ENCODE measurements around the gene AGBL3.

The AGBL3 gene

DNA sequence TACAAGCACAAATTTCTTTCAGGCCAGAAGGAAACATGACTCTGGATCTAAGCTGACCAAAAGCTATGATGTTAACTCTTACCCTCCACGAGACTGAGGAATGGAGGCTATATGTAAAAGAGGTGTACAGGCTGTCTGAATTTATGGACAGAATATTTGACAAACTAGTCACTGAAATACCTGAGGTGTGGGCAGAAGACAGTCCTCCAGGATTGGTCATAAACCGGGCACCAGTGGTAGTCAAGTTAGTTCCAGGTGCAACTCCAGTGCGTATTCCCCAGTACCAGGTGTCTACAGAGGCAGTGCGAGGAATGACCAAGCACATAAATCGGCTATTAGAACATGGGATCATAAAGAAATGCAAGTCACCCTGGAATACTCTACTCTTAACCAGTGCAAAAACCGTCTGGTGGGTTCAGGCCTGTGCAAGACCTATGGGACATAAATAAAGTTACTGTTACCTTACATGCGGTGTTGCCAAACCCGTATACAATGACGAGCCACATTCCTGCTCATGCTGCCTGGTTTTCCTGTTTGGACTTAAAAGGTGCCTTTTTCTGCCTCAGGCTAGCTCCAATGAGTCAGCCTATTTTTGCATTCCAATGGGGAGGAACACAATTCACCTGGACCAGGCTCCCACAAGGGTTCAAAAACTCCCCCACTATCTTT lies 190.9 kb downstream of the AGBL3 start:
- peak overlapping the region in 11 of 21 experiments; percentile 4 to 65 (median 47) for H3K27ac ChIP-seq
- no peak overlapping the region for H3K4me3 ChIP-seq

- H3K4me3 ChIP-seq: no peak overlapping the region
- H3K27ac ChIP-seq: peak overlapping the region in 3 of 21 experiments; percentile 5 to 65 (median 56)
Observed at GRCh38 chr7:135178364-135178763, 192.1 kb downstream of the AGBL3 start.

DNA sequence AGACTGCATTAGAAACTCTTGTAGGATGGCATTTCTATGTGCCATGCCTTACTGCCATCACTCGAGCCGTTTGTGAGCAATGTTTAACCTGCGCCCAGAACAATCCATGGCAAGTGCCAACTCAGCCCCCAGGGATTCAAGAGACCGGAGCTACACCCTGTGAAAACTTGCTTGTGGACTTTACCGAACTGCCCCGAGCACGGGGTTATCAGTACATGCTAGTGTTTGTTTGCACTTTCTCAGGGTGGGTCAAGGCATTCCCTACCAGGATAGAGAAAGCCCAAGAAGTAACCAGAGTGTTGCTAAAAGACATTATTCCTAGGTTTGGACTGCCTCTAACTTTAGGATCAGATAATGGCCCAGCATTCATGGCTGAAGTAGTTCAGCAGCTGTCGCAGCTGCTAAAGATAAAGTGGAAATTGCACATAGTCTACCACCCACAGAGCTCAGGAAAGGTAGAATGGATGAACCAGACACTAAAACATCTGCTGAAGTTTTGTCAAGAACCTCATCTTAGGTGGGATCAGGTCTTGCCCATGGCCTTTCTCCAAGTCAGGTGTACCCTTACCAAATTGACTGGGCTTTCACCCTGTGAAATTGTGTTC lies 193.1 kb downstream of the AGBL3 start:
- H3K4me3 ChIP-seq: no peak overlapping the region
- H3K27ac ChIP-seq: peak overlapping the region in 1 of 21 experiments; percentile 6

DNA sequence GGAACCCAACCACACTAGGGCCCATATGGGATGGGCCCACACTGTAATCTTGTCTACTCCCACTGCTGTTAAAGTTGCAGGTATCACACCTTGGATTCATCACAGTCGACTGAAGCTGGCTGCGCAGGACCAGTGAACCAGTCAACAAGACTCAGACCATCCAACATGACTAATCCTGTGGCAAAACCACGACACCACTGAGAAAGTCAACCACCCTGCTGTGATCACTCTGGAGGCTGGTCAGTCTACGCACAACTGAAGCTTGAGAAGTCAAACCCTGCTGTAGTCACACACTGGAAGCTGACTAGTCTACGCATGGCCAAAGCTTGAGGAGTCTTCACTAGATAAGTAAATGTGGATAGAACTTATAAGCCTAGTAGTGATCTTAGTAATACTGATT lies 193.8 kb downstream of the AGBL3 start:
- H3K27ac ChIP-seq: no peak overlapping the region
- no peak overlapping the region for H3K4me3 ChIP-seq

GRCh38 chr7:135181261-135181928 lies 195.1 kb downstream of the AGBL3 start:
- Histone ChIP-seq H3K4me3 (no peak overlapping the region), H3K27ac (no peak overlapping the region)

GRCh38 chr7:135181929-135182678 lies 195.8 kb downstream of the AGBL3 start:
- H3K27ac ChIP-seq: no peak overlapping the region
- H3K4me3 ChIP-seq: no peak overlapping the region

DNA sequence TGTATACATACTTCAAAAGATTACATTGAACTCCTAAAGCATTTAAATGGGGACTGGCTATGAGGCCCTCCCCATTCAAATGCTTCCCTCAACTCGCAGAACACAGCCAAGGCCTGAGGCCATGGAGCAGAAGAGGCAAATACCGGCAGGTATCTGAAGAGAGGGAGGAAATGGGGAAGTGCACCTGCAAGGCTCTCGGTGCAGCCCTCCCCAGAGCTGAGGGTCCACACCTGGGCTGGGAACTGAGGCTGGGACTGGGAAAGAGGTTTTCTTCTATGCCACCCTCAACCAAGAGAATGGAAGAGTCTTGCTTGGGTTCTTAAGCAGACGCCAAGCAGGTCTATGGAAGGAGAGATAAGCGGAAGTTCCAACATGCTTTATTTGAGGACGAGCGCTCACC lies 197.2 kb downstream of the AGBL3 start:
- Histone ChIP-seq H3K27ac (no peak overlapping the region), H3K4me3 (no peak overlapping the region)

DNA sequence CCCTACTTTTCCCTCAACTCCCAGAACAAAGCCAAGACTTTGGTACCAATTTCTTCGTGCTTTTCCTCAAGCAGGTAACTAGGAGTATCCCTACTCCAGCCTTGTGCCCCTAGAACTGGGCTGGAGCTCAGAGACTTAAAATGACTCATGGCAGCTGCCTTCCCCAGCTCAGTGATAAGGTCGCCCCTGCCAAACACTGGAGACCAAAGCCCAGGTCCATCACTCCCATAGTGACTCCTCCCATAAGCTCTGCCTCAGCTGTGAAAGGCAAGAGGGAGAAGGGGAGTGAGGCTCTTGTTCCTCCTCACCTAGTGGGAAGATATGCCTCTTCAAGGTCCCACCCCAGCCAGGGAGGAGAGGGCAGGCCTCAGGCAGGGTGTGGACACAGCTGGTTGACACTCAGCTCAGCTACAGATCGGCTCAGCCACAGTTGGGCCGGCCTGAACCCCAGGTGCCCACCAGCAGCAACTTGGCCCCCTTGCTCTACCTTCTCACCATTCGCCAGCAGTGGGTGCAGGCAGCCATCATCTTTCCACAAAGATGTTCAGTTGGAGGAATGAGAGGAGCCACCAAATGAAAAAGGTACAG lies 198.0 kb downstream of the AGBL3 start:
- no peak overlapping the region for H3K27ac ChIP-seq
- no peak overlapping the region for H3K4me3 ChIP-seq
